ENCODE measurements around the gene TATDN3. TPM values are rescaled to one million over a fixed set of nuclear protein-coding genes. Genes with fewer than 3 reads are reported as not detected.
A peak's percentile ranks its signal among the peaks of the same experiment; 100 is the strongest.
"Not testable (repeated sequence)": the region's sequence is repeated elsewhere in the genome, so short reads cannot be mapped to it uniquely, and the experiment has no call there.

The TATDN3 gene
- total and polyA plus RNA-seq, 3 experiments from 2014 or later = 17.8 to 18.5 (median 18.0) TPM

- Mint-ChIP-seq H3K36me3 (peaks cover 8 to 18% (median 10%) of the 10 kb centered on the region in 3 donors), H3K27me3 (no peaks in the 10 kb centered on the region), H3K27ac (peak within 1 kb of the TSS in 7 of 8 donors; percentile 87 to 99 (median 96)), H3K4me3 (peak within 1 kb of the TSS in 4 of 7 donors; percentile 92 to 99 (median 98)), H3K9me3 (no peaks in the 10 kb centered on the region), H3K4me1 (peaks cover 14 to 25% (median 19%) of the 10 kb centered on the region in 3 donors)
- CTCF ChIA-PET = interaction anchor here (1.2 kb wide), 1 partner anchor 193 kb away, joined by 4 read pairs; no protein-coding TSS in a partner anchor
- DNase-seq = peak; percentile 77 to 93 (median 90)
- H3K27ac ChIP-seq (ENCODE audit: low read depth, low read length) = peak within 1 kb of the TSS; percentile 64
- H3K36me3 ChIP-seq (ENCODE audit: insufficient read depth, low read length) = no peaks in the 10 kb centered on the region
- POLR2A ChIA-PET = interaction anchor here (0.6 to 1.4 kb wide), 3 partner anchors 64 to 67 kb away, joined by 3 to 6 read pairs (median 5); partner anchors contain the start of gene NSL1
- peaks cover 27% of the 10 kb centered on the region for H3K4me1 ChIP-seq (ENCODE audit: insufficient read depth, low read length)
- peak within 1 kb of the TSS; percentile 78 for H3K4me3 ChIP-seq (ENCODE audit: low read length)
- no peaks in the 10 kb centered on the region for H3K27me3 ChIP-seq (ENCODE audit: insufficient read depth, low read length, poor library complexity, severe bottlenecking)
- H3K9me3 ChIP-seq (ENCODE audit: low read length) = no peaks in the 10 kb centered on the region
Observed at GRCh38 chr1:212857992-212858460, 66.3 kb downstream of the TATDN3 start, which contains the start of gene FLVCR1. Gene FLVCR1 (plus strand): TSS chr1:212858275. CDS start chr1:212858453, 178 bp downstream.

GRCh38 chr1:212858461-212859265, 67.0 kb downstream of the TATDN3 start:
- ChIA-PET POLR2A (interaction anchor here (0.9 to 1.4 kb wide), 2 partner anchors 64 to 66 kb away, joined by 3 to 6 read pairs; no protein-coding TSS in a partner anchor), CTCF (interaction anchor here (1.2 kb wide), 1 partner anchor 193 kb away, joined by 4 read pairs; no protein-coding TSS in a partner anchor)
- Histone ChIP-seq H3K36me3 (ENCODE audit: insufficient read depth, low read length) (no peaks in the 10 kb centered on the region), H3K9me3 (ENCODE audit: low read length) (no peaks in the 10 kb centered on the region), H3K4me1 (ENCODE audit: insufficient read depth, low read length) (peaks cover 27% of the 10 kb centered on the region), H3K27me3 (ENCODE audit: insufficient read depth, low read length, poor library complexity, severe bottlenecking) (no peaks in the 10 kb centered on the region), H3K27ac (ENCODE audit: low read depth, low read length) (peak overlapping the region; percentile 64), H3K4me3 (ENCODE audit: low read length) (peak overlapping the region; percentile 78)
- peak overlapping the region in 7 of 8 donors; percentile 87 to 99 (median 96) for H3K27ac Mint-ChIP-seq
- H3K4me3 Mint-ChIP-seq = peak overlapping the region in 4 of 7 donors; percentile 92 to 99 (median 98)
- H3K9me3 Mint-ChIP-seq = no peaks in the 10 kb centered on the region
- H3K27me3 Mint-ChIP-seq = no peaks in the 10 kb centered on the region
- peak in 2 of 5 donors; percentile 25 to 53 for DNase-seq
- H3K36me3 Mint-ChIP-seq = peaks cover 3 to 16% (median 7%) of the 10 kb centered on the region in 3 donors
- peaks cover 17 to 25% (median 22%) of the 10 kb centered on the region in 3 donors for H3K4me1 Mint-ChIP-seq

GRCh38 chr1:212860713-212861581, 69.3 kb downstream of the TATDN3 start:
- Histone ChIP-seq H3K9me3 (ENCODE audit: low read length) (no peaks in the 10 kb centered on the region), H3K27ac (ENCODE audit: low read depth, low read length) (no peak overlapping the region), H3K27me3 (ENCODE audit: insufficient read depth, low read length, poor library complexity, severe bottlenecking) (no peaks in the 10 kb centered on the region), H3K4me3 (ENCODE audit: low read length) (no peak overlapping the region), H3K36me3 (ENCODE audit: insufficient read depth, low read length) (no peaks in the 10 kb centered on the region), H3K4me1 (ENCODE audit: insufficient read depth, low read length) (peaks cover 27% of the 10 kb centered on the region)
- POLR2A ChIA-PET = no interaction called here
- DNase-seq = no peak
- Mint-ChIP-seq H3K4me1 (peaks cover 25 to 29% (median 29%) of the 10 kb centered on the region in 3 donors), H3K4me3 (no peak overlapping the region), H3K27ac (no peak overlapping the region), H3K9me3 (no peaks in the 10 kb centered on the region), H3K36me3 (peaks cover 0 to 26% (median 0%) of the 10 kb centered on the region in 3 donors), H3K27me3 (no peaks in the 10 kb centered on the region)
- CTCF ChIA-PET = interaction anchor here (0.6 to 1.1 kb wide), 2 partner anchors 163 to 196 kb away, joined by 3 read pairs; no protein-coding TSS in a partner anchor

- H3K27ac ChIP-seq (ENCODE audit: low read depth, low read length) = no peak overlapping the region
- H3K36me3 ChIP-seq (ENCODE audit: insufficient read depth, low read length) = no peaks in the 10 kb centered on the region
- CTCF ChIA-PET = no interaction called here
- peaks cover 22% of the 10 kb centered on the region for H3K4me1 ChIP-seq (ENCODE audit: insufficient read depth, low read length)
- H3K27ac Mint-ChIP-seq = no peak overlapping the region
- no peak overlapping the region for H3K4me3 ChIP-seq (ENCODE audit: low read length)
- peaks cover 18 to 22% (median 18%) of the 10 kb centered on the region in 3 donors for H3K4me1 Mint-ChIP-seq
- H3K27me3 Mint-ChIP-seq = no peaks in the 10 kb centered on the region
- H3K36me3 Mint-ChIP-seq = peaks cover 0 to 31% (median 0%) of the 10 kb centered on the region in 3 donors
- no peak for DNase-seq
- no peaks in the 10 kb centered on the region for H3K9me3 Mint-ChIP-seq
- no peaks in the 10 kb centered on the region for H3K9me3 ChIP-seq (ENCODE audit: low read length)
- H3K27me3 ChIP-seq (ENCODE audit: insufficient read depth, low read length, poor library complexity, severe bottlenecking) = no peaks in the 10 kb centered on the region
- POLR2A ChIA-PET = no interaction called here
- H3K4me3 Mint-ChIP-seq = no peak overlapping the region
Observed at GRCh38 chr1:212862111-212862690, 70.5 kb downstream of the TATDN3 start.

- H3K4me3 ChIP-seq (ENCODE audit: low read length); H3K9me3 ChIP-seq (ENCODE audit: low read length); H3K4me3 Mint-ChIP-seq; POLR2A ChIA-PET; H3K36me3 ChIP-seq (ENCODE audit: insufficient read depth, low read length); H3K27me3 Mint-ChIP-seq; H3K27ac ChIP-seq (ENCODE audit: low read depth, low read length); H3K27me3 ChIP-seq (ENCODE audit: insufficient read depth, low read length, poor library complexity, severe bottlenecking); H3K9me3 Mint-ChIP-seq; DNase-seq: not testable (repeated sequence)
- Mint-ChIP-seq H3K27ac (peak overlapping the region in 1 of 8 donors; percentile 21), H3K36me3 (peaks cover 0 to 25% (median 0%) of the 10 kb centered on the region in 3 donors), H3K4me1 (peaks cover 10 to 17% (median 11%) of the 10 kb centered on the region in 3 donors)
- peaks cover 18% of the 10 kb centered on the region for H3K4me1 ChIP-seq (ENCODE audit: insufficient read depth, low read length)
- CTCF ChIA-PET = interaction anchor here (0.6 kb wide), 1 partner anchor 183 kb away, joined by 3 read pairs; no protein-coding TSS in a partner anchor
Observed at GRCh38 chr1:212863345-212863744, 71.7 kb downstream of the TATDN3 start.

GRCh38 chr1:212864201-212864600, 72.5 kb downstream of the TATDN3 start:
- CTCF ChIA-PET = no interaction called here
- no peaks in the 10 kb centered on the region for H3K9me3 Mint-ChIP-seq

More at GRCh38 chr1:212864201-212864600, 72.5 kb downstream of the TATDN3 start:
- H3K27me3 ChIP-seq (ENCODE audit: insufficient read depth, low read length, poor library complexity, severe bottlenecking) = no peaks in the 10 kb centered on the region
- peaks cover 13% of the 10 kb centered on the region for H3K4me1 ChIP-seq (ENCODE audit: insufficient read depth, low read length)
- POLR2A ChIA-PET = interaction anchor here (0.6 kb wide), 1 partner anchor 14 kb away, joined by 3 read pairs; no protein-coding TSS in a partner anchor
- Mint-ChIP-seq H3K4me1 (peaks cover 10 to 12% (median 11%) of the 10 kb centered on the region in 3 donors), H3K4me3 (peak overlapping the region in 1 of 7 donors; percentile 16), H3K27ac (peak overlapping the region in 1 of 8 donors; percentile 17), H3K36me3 (peaks cover 0 to 21% (median 0%) of the 10 kb centered on the region in 3 donors), H3K27me3 (no peaks in the 10 kb centered on the region)
- no peak for DNase-seq
- no peaks in the 10 kb centered on the region for H3K9me3 ChIP-seq (ENCODE audit: low read length)
- no peak overlapping the region for H3K4me3 ChIP-seq (ENCODE audit: low read length)
- no peak overlapping the region for H3K27ac ChIP-seq (ENCODE audit: low read depth, low read length)
- no peaks in the 10 kb centered on the region for H3K36me3 ChIP-seq (ENCODE audit: insufficient read depth, low read length)
